ENCODE data around the gene CMTR1.
A peak's percentile ranks its signal among the peaks of the same experiment; 100 is the strongest.
"Not testable (repeated sequence)": the region's sequence is repeated elsewhere in the genome, so short reads cannot be mapped to it uniquely, and the experiment has no call there.

The CMTR1 gene, protein sequence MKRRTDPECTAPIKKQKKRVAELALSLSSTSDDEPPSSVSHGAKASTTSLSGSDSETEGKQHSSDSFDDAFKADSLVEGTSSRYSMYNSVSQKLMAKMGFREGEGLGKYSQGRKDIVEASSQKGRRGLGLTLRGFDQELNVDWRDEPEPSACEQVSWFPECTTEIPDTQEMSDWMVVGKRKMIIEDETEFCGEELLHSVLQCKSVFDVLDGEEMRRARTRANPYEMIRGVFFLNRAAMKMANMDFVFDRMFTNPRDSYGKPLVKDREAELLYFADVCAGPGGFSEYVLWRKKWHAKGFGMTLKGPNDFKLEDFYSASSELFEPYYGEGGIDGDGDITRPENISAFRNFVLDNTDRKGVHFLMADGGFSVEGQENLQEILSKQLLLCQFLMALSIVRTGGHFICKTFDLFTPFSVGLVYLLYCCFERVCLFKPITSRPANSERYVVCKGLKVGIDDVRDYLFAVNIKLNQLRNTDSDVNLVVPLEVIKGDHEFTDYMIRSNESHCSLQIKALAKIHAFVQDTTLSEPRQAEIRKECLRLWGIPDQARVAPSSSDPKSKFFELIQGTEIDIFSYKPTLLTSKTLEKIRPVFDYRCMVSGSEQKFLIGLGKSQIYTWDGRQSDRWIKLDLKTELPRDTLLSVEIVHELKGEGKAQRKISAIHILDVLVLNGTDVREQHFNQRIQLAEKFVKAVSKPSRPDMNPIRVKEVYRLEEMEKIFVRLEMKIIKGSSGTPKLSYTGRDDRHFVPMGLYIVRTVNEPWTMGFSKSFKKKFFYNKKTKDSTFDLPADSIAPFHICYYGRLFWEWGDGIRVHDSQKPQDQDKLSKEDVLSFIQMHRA

DNA sequence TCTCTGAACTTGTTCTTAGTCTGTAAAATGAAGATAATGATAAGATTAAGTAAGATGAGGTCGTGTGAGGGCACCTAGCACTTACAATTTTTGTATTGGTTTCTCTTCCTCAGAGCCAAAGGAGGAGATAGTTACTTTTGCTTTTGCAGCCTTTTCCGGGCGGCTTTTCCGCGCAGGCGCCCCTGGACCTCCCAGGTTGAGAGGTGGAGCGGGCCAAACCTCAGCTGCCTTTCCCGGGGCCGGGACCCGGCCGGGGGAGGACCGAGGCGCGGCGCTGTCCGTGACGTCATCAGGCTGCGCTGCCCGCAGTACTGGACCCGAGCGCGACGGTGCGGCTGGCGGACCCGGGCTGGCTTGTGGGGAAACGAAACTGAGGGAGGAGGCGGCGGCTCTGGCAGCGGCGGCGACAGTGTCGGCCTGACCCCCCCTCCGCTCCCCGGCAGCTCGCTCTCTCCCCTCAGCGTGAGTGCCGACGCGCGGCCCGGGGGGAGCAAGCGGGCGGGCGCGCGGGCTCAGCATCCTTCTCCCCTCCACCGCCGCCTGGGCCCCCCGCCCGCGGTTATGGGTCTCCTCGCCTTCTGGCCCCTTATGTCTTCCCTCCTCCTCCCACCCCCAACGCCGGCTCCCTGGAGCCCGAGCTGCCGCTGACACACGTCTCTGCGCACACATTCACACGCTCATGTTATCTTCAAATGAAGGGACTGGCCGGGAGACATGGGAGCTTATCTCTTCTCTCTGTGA, at the start of gene CMTR1:
CMTR1 (plus strand) TSS at position 306 of the 741 bp plus-strand sequence. CDS start 2,409 bp downstream, outside the sequence.
- DNase-seq, result peak; percentile 91

DNA sequence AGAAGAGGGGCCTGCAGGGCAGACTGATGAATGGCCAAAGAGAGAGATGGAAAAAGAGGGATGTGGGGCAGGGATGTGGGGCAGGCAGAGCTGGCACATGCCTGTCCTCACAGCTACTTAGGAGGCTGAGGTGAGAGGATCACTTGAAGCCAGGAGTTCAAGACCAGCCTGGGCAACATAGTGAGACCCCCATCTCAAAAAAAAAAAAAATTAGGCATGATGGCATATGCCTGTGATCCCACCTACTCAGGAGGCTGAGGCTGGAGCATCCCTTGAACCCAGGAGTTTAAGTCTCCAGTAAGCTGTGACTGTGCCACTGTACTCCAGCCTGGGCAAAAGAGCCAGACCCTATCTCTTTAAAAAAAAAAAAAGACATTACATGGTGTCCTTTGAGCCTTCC, 44.4 kb upstream of the CMTR1 start:
- DNase-seq, result no peak

DNA sequence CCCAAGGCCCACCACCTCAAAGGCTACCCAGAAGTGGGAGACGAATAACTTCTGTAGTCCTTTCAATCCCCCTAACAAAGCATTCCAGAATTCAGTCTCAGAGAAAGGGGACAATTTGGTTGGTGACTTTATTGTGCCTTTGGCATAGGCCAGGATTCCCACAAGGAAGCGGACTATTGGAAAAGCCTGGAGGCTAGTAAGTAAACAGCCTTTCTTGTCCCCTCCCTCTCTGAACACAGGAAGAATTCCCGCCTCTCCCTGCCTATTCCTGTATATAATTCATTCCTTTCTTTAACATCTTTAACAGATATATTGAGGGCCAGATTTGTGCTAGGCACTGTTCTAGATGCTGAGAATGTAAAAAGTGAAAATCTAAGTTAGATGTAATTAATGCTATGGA, 43.2 kb upstream of the CMTR1 start:
- no peak for DNase-seq

DNA sequence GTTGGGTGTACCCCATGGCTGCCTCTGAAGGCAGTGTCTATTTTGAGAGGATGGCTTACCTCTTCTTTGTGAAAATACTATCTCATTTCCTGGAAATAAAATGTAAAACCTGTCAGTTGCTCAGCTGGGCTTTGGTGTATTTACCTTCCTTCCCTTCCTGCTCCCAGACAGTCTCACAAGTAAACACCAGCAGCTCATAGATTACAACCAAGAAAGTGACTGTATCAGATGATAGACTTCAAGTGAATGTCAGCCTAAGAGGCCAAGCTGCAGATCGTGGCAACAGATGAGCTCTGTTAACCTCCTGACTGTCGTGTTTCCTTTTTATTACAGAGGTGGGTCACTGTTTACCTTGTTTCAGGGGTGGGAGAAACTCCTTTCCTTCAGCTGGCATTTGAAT, 41.9 kb upstream of the CMTR1 start:
- DNase-seq, result no peak

DNA sequence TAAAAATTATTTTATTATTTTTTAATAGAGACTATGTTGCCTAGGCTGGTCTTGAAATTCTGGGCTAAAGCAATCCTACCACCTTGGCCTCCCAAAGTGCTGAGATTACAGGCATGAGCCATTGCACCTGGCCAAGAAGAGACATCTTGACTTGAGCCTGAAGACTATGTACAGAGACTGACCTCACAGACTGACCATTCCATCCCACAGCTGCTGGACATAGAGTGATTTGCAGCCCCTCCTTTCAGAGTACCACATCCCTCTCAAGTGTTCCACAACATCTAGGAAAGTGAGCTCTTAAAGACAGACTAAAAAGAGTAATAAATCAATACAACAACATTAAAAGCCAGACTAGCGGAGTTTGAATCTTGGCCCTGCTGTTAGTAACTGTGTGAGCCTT, 40.2 kb upstream of the CMTR1 start:
- DNase-seq, result no peak

DNA sequence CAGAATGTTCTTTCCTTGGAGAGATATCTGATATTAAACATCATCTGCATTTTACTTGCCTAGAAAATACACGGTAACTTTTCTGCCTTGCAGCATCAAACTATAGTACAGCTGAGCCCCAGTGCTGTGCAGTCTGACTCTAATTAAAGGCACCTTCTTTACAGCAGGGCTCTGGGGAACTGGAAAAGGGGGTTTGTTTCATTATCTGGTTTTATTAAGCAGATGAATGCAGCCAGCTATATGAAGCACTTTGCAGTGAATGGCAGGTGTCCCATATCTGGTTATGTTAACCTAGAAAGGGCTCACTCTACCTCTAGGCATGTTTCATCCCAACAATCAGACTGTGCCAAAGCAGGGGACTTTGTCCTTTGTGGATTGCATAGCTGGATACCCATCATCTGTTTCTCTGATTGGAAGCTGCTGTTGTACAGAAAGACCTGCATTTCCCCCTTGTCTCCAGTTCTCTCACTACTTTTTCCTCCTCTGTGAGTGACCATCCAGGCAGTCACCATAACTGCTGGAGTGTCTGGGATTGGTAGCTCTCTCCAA, 39.6 kb upstream of the CMTR1 start:
- DNase-seq, result no peak

DNA sequence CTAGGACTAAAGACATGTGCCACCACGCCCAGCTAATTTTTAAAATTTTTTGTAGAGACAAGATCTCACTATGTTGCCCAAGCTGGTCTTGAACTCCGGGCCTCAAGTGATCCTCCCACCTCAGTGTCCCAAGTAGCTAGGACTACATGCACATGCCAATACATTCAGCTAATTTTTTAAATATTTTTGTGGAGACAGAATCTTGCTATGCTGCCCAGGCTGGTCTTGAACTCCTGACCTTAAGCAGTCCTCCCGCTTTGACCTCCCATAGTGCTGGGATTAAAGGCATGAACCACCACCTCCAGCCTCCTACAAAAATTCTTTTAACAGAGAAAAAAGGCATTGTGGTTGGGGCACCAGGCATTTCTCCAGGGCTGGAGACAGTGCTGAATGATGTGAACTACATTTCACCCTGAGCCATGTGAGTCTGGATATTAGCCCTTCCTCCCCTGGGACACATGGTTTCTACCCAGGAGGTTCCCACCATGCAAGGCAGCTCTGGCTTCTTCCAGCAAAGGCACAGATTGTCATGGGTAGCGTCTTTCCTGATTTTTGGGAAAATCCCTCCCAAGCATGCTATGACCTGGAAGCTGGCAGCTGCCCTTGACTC, 36.3 kb upstream of the CMTR1 start:
- no peak for DNase-seq

DNA sequence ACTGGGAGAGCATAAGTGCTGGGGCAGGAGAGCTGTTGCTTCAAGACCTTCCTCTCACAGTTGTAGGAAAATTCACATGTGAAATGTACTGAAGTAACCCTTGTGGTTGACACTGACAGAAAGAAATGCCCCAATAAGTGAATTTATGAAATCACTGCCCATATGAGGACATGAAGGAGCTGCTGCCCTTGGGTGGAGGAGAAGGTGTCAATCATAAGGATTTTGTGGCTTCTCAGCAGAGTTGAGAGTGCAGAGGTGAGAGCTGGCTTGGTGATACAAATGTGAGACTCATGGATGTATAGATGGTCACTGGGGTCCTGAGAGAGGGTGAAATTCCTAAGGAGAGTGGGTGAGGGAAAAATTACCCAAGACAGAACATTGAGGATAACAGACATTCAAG, 33.9 kb upstream of the CMTR1 start:
- DNase-seq, result no peak

DNA sequence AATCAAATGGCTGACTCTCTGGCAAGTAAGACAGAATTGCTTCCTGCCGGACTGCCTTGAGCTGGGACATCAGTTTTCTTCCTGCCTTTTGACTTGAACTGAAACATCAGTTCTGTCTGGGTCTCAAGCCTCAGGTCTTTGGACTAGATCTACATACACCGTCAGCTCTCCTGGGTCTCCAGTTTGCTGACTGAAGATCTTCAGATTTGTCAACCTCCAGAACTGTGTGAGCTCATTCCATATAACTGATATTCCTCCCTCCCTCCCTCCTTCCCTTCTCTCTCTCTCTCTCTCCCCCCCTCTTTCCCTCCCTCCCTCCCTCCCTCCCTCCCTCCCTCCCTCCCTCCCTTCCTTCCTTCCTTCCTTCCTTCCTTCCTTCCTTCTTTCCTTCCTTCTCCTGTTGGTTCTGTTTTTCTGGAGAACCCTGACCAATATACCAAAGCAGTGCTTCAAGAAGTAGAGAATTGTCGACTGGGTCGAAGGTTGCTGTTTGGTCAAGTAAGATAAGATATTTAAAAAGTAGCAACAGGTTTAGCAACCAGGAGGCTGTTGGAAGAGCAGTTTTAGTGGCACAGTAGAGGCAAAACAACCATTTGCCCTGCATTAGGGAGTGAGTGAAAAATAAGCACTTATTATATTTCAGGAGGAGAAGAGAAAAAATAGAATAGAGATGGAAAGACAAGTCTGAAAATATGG, 33.1 kb upstream of the CMTR1 start:
- no peak for DNase-seq

DNA sequence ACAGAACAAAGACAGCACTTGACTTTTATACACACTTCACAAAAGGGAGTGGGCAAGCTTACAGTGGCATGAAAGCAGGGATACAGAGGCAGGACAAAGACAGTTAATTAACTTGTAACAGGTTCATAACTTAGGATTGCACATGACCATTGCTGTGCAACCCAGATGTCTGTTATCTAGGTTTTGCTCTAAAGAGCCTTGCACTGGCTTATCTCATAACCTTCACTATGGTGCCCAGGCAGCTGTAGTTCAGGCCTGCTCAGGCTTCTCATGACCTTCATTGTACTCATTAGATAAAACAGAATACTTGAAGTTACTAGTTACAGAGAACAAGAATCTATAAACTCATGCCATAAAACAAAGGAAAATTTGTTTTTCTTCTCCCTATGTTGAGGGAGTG, 31.4 kb upstream of the CMTR1 start:
- DNase-seq, result not testable (repeated sequence)

DNA sequence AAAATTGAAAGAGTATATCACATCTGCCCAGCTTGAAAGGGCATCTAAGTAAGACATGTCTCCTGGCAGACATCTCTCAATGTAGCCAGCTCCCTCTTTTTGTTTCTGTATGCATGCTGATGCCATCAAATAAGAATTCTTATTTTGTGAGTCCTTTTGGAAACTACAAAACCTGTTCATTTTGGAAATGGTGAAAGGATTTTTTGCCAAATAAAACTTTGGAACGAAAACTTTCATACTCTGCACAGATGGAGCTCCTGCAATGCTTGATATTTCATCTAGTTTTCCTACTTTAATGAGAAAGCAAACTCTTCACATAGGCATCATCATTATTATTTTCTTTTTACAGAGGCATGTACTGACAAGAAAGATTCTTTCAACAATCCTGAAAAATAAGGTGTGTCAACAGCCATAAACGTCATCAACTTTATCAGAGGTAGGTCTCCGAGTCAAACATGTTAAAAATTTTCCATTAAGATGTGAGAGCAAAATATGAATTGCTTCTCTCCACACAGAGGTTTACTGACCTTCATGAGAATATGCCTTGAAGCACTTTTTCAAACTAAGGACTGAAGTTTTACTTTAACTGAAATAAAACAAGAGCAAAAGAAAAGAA, 26.2 kb upstream of the CMTR1 start:
- DNase-seq, result no peak

DNA sequence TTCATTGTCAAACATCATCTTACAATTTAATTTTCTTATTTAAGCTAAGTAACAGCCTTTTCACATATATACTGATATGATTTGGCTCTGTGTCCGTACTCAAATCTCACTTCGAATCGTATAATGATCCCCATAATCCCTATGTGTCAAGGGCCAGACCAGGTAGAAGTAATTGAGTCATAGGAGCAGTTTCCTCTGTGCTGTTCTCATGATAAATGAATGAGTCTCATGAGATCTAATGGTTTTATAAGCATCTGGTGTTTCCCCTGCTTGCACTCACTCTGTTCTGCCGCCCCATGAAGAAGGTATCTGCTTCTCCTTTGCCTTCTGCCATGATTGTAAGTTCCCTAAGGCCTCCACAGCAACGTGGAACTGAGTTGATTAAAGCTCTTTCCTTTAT, 25.1 kb upstream of the CMTR1 start:
- DNase-seq, result no peak

DNA sequence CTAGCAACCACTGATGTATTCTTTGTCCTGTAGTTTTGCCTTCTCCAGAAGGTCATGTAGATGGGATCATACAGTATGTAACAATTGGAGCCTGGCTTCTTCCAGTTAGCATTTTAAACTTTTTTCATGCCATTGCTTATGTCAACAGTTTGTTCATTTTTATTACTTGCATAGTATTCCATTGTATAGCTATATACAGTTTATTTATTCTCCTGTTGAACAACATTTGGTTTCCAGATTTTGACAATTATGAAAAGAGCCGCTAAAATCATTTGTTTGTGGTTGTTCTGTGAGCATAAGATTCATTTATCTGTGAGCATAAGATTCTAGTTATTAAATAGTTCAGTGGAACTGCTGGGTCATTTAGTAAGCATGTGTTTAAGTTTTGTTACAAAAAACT, 23.5 kb upstream of the CMTR1 start:
- no peak for DNase-seq

DNA sequence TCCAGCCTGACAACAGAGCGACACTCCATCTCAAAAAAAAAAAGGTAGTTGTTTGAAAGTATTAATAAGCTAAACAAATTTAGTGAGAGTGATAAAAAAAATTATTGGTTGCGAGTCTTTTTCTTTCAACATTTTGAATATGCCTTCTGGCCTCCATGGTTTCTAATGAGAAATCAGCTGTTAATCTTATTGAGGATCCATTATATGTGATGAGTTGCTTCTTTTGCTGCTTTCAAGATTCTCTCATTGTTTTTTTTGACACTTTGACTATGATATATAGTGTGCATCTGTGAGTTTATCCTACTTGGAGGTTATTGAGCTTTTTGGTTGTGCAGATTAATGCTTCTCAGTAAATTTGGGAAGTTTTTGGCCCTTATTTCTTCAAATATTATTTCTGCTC, 15.6 kb upstream of the CMTR1 start:
- DNase-seq, result no peak

DNA sequence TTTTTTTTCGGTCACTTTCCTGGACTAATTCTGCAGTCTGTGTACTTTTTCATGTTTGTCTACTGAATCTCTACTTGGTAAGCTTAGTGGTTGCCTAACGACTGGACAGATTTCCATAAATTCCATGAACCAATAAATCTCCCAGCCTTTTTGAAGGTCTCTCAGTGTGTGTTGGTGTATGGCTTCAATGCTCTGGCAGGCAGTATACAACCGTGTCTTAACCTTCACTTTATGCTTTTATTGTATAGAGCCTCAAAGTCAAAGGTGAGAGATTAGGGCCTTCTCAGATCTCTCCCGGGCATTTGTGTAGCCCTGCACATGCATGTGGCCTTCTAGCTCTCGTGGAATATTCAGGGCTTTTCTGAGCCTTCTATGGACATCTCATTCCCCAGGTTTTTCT, 14.3 kb upstream of the CMTR1 start:
- no peak for DNase-seq

DNA sequence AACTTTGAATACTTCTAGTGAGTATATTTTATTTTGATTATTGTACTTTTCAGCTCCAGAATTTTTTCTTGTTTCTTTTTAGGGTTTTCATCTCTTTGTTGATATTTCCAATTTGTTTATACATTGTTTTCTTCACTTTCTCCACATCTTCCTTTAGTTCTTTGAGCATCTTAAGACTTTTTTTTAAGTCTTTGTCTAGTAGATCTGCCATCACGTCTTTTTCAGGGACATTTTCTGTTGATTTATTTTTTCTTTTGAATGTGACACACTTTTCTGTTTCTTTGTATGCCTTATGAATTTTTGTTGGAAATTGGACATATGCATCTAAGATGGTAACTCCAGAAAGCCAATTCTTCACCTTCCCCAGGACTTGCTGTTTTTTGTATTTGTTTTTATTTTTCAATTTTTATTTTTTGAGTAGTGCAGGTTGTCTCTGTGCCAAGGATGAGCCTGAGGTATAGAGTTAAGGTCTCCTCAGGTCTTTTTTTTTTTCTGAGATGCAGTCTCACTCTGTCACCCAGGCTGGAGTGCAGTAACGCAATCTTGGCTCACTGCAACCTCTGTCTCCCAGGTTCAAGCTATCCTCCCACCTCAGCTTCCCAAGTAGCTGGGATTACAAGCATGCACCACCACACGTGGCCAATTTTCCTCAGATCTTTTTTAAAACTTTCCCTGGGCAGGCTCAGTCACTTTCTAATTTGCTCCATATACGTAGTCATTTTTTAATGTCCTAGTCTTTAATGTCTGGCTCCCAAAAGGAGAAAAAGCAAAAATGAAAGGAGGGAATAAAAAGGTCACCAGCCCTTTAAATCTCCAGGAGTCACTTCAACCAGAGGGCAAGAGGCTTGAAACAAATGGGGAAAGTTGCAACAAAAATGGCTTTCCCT, 6.7 kb upstream of the CMTR1 start:
- DNase-seq, result no peak

DNA sequence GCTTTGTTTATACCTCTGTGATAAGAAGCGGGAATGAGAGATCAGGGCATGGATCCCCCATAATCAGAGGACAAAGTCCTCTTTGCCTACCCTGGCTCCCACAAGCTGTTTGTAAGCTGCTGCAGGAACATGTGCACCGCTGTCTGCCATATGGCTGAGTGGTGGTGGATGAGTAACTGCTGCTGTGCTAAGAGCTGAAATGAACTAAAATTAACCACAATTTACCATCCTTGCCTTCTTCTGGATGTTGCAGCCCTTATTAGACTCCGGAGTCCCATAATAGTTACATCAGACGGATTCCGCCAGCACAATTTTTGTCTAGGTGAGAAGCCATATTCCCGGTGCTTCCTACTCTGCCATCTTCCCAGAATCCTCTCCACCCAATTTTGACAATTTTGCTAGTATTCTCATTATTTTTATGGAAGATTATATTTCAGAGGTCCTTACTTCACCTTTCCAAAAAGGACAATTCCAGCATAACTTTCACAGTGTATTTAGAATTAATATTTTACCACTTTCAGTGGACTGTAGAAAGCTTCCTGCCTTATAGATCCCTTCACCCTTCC, 6.0 kb upstream of the CMTR1 start:
- DNase-seq, result no peak

DNA sequence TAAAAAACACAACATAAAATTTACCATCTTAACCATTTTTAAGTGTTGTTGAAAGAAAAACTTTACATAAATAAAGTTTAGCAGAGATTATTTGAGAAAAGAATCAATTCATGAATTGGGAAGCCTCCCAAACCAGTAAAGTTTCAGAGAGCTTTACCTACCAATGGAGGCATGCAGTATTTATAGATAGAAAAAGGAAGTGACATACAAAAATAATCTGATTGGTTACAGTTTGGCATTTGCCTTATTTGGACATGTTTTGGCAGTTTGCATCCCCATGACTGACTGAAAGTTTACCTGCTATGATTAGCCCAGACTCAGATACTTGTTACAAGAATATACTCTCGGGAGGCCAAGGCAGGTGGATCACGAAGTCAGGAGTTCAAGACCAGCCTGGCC, 3.7 kb upstream of the CMTR1 start:
- no peak for DNase-seq

DNA sequence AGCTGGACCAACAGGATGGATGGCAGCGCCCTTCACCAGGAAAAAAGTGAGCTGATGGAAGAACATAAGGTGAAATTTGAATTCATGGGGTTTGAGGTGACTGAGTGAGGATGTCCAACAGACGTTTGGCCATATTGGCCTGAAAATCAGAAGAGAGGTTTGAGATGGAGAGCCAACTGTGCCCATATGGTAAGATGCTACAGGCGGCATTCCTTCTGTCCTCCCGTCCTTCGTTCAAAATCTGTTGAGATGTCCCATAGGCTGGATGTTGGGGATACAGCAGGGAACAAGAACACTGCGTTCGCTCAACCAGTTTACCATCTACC, 468 bp upstream of the CMTR1 start:
- no peak for DNase-seq

DNA sequence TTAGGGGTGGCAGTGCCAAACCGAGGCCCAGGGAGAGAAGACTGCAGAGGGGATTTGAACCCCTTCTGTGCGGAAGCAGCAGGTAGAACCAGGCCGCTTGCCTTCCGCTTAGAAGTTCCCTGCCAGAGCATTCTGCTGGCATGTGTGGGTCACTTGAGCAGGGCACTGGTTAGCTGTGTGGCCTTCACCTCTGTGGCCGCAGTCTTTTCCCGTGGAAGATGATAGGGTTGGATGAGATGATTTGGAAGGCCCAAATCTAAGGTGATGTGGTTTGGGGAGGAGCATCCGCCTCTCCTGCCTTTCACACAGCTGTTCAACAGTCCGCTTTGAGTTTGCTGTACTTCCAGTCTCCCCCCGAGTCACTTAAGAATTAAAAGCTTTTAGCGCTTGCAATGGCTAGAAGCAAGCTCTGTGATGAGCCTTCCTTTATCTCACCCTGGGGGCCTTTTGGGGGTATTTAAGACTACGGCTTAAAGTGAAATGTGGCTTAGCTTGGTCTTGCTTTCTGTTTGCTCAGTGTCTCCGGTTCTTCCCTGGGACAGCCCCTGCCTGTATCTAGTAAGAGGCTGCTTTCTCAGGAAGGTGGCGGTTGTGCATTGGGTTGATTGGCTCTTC, 743 bp downstream of the CMTR1 start:
- peak; percentile 31 for DNase-seq
